H9 (cell line): ENCODE measurements around the gene RPS21. TPM values are rescaled to one million over a fixed set of nuclear protein-coding genes. Genes with fewer than 3 reads are reported as not detected.

Source experiments
- DNase-seq: peaks from one replicate; pipeline ENCODE4 v3.0.0-alpha.2; 2017
- H2AFZ ChIP-seq: one replicate; pipeline ENCODE4 v1.6.1; 2013; ENCODE audit warnings: mild to moderate bottlenecking, low read length, control low read depth, moderate library complexity
- H2AK5ac ChIP-seq: 2 replicates; pipeline ENCODE4 v1.6.1; 2013; ENCODE audit warnings: low read length, control low read depth, mixed read lengths; ENCODE audit not compliant: insufficient read length
- H2BK120ac ChIP-seq: one replicate; pipeline ENCODE4 v1.6.1; 2013; ENCODE audit warnings: low read depth, mild to moderate bottlenecking, low read length, control low read depth, inconsistent platforms; ENCODE audit not compliant: poor library complexity, severe bottlenecking
- H2BK12ac ChIP-seq: 2 replicates; pipeline ENCODE4 v1.6.1; 2013; ENCODE audit warnings: low read length, control low read depth, mixed read lengths, low read depth; ENCODE audit not compliant: insufficient read length
- H2BK15ac ChIP-seq: 2 replicates; pipeline ENCODE4 v1.6.1; 2013; ENCODE audit warnings: low read depth, low read length, control low read depth
- H2BK20ac ChIP-seq: one replicate; pipeline ENCODE4 v1.6.1; 2013; ENCODE audit warnings: low read depth, mild to moderate bottlenecking, low read length, control low read depth, inconsistent platforms; ENCODE audit not compliant: poor library complexity, severe bottlenecking
- H2BK5ac ChIP-seq: 2 replicates; pipeline ENCODE4 v1.6.1; 2013; ENCODE audit warnings: low read length, control low read depth, mixed read lengths; ENCODE audit not compliant: insufficient read length
- H3K14ac ChIP-seq: 2 replicates; pipeline ENCODE4 v1.6.1; 2013; ENCODE audit warnings: low read length, control low read depth; ENCODE audit not compliant: insufficient read depth
- H3K18ac ChIP-seq: 2 replicates; pipeline ENCODE4 v1.6.1; 2013; ENCODE audit warnings: low read depth, mild to moderate bottlenecking, mixed read lengths, low read length, control low read depth; ENCODE audit not compliant: insufficient read length
- H3K23ac ChIP-seq: 2 replicates; pipeline ENCODE4 v1.6.1; 2013; ENCODE audit warnings: low read length, control low read depth, mixed read lengths, low read depth; ENCODE audit not compliant: insufficient read length
- H3K23me2 ChIP-seq: 2 replicates; pipeline ENCODE4 v1.6.1; 2013; ENCODE audit warnings: low read depth, mild to moderate bottlenecking, mixed read lengths, low read length, control low read depth; ENCODE audit not compliant: insufficient read length, poor library complexity, severe bottlenecking
- H3K27ac ChIP-seq: 2 replicates; pipeline ENCODE4 v1.5.1; 2013; ENCODE audit warnings: low read length, control low read depth, mixed read lengths, low read depth; ENCODE audit not compliant: insufficient read length
- H3K27me3 ChIP-seq: 2 replicates; pipeline ENCODE4 v1.6.1; 2013; ENCODE audit warnings: low read length, control low read depth, inconsistent platforms; ENCODE audit not compliant: insufficient read depth
- H3K4ac ChIP-seq: 2 replicates; pipeline ENCODE4 v1.6.1; 2013; ENCODE audit warnings: low read depth, mild to moderate bottlenecking, control low read depth, inconsistent platforms, low read length, moderate library complexity
- H3K4me1 ChIP-seq: 2 replicates; pipeline ENCODE4 v1.6.1; 2013; ENCODE audit warnings: low read length, control low read depth, inconsistent platforms; ENCODE audit not compliant: insufficient read depth
- H3K4me2 ChIP-seq: 2 replicates; pipeline ENCODE4 v1.6.1; 2013; ENCODE audit warnings: low read length, control low read depth, mixed read lengths; ENCODE audit not compliant: insufficient read length, insufficient read depth
- H3K56ac ChIP-seq: 2 replicates; pipeline ENCODE4 v1.6.1; 2013; ENCODE audit warnings: low read depth, mild to moderate bottlenecking, mixed read lengths, low read length, control low read depth; ENCODE audit not compliant: insufficient read length
- H3K79me1 ChIP-seq: 2 replicates; pipeline ENCODE4 v1.6.1; 2013; ENCODE audit warnings: low read depth, mild to moderate bottlenecking, moderate library complexity, low read length, control low read depth, inconsistent platforms; ENCODE audit not compliant: insufficient read depth, poor library complexity, severe bottlenecking
- H3K79me2 ChIP-seq: 2 replicates; pipeline ENCODE4 v1.6.1; 2013; ENCODE audit warnings: low read length, control low read depth, inconsistent platforms; ENCODE audit not compliant: insufficient read depth
- H3K9ac ChIP-seq: 2 replicates; pipeline ENCODE4 v1.6.1; 2013; ENCODE audit warnings: low read length, control low read depth, mixed read lengths; ENCODE audit not compliant: insufficient read length; ENCODE audit errors: extremely low read depth
- H3K9me3 ChIP-seq: one replicate; pipeline ENCODE4 v1.6.1; 2013; ENCODE audit warnings: low read depth, low read length, inconsistent platforms; ENCODE audit not compliant: control insufficient read depth
- H3T11ph ChIP-seq: one replicate; pipeline ENCODE4 v1.6.1; 2013; ENCODE audit warnings: mild to moderate bottlenecking, low read length, control low read depth, inconsistent platforms
- H4K20me1 ChIP-seq: one replicate; pipeline ENCODE4 v1.6.1; 2013; ENCODE audit not compliant: control insufficient read depth, insufficient read length, insufficient read depth
- H4K5ac ChIP-seq: 2 replicates; pipeline ENCODE4 v1.6.1; 2013; ENCODE audit warnings: low read depth, mild to moderate bottlenecking, mixed read lengths, low read length, control low read depth; ENCODE audit not compliant: insufficient read length
- H4K8ac ChIP-seq: replicated peaks from 2 replicates; pipeline ENCODE4 v1.6.1; 2013; ENCODE audit warnings: low read length, control low read depth, mixed read lengths, low read depth; ENCODE audit not compliant: insufficient read length
- H4K91ac ChIP-seq: 2 replicates; pipeline ENCODE4 v1.6.1; 2013; ENCODE audit warnings: low read depth, mild to moderate bottlenecking, moderate library complexity, mixed read lengths, low read length, control low read depth; ENCODE audit not compliant: insufficient read length
- H3K27ac Mint-ChIP-seq, 3 experiments: 2 replicates in 2 of 3; 3 replicates in 1 of 3; pipeline ENCODE4 v1.8.0; 2020 to 2021; ENCODE audit warnings: mixed read lengths in 3 of 3, mild to moderate bottlenecking in 1 of 3, moderate library complexity in 1 of 3
- H3K27me3 Mint-ChIP-seq: 2 replicates; pipeline ENCODE4 v1.8.0; 2021; ENCODE audit warnings: low read depth, mild to moderate bottlenecking, moderate library complexity, mixed read lengths
- H3K36me3 Mint-ChIP-seq, 3 experiments: 2 replicates in 2 of 3; 3 replicates in 1 of 3; pipeline ENCODE4 v1.8.0; 2020 to 2021; ENCODE audit warnings: low read depth in 3 of 3, mixed read lengths in 3 of 3; ENCODE audit not compliant: insufficient read depth in 1 of 3
- H3K4me1 Mint-ChIP-seq, 2 experiments: 2 replicates each; pipeline ENCODE4 v1.8.0; 2020; ENCODE audit warnings: mixed read lengths in 2 of 2
- H3K4me3 Mint-ChIP-seq, 2 experiments: 2 replicates in 1 of 2; 3 replicates in 1 of 2; pipeline ENCODE4 v1.8.0; 2020 to 2021; ENCODE audit warnings: mild to moderate bottlenecking in 2 of 2, mixed read lengths in 2 of 2, moderate library complexity in 1 of 2
- H3K9me3 Mint-ChIP-seq, 2 experiments: 2 replicates in 1 of 2; 3 replicates in 1 of 2; pipeline ENCODE4 v1.8.0; 2020; ENCODE audit warnings: mild to moderate bottlenecking in 2 of 2, mixed read lengths in 2 of 2, moderate library complexity in 1 of 2
- CTCF ChIP-seq: fragments of 200-600 bp; sonication (generic); conservative IDR thresholded peaks from 3 replicates; pipeline ENCODE4 v1.8.0; 2021; ENCODE audit warnings: antibody characterized with exemption, mild to moderate bottlenecking
- WGBS: extraction: QIAGEN DNeasy Blood & Tissue Kit; methylation state at CpG from one replicate; pipeline ENCODE4 v1.1.7; 2013; ENCODE audit warnings: missing lambda C conversion rate, low lambda C conversion rate, mixed read lengths; ENCODE audit not compliant: insufficient read length; ENCODE audit errors: extremely low coverage; 5-methylcytosine and 5-hydroxymethylcytosine counted together
- total RNA-seq: library from RNA; stranded (reverse); gene quantifications from 2 replicates; pipeline ENCODE4 v1.2.1, GENCODE V29; 2021

The RPS21 gene
- total RNA-seq, 1 experiment from 2014 or later = 1,715 TPM

- no peaks in the 10 kb centered on the region for H3K23me2 ChIP-seq
- H3T11ph ChIP-seq = no peak overlapping the region
- no peak overlapping the region for H3K14ac ChIP-seq
- H4K8ac ChIP-seq = no peak overlapping the region
- H2BK12ac ChIP-seq = no peak overlapping the region
- Mint-ChIP-seq H3K4me3 (peak overlapping the region; percentile 68 to 81), H3K27ac (peak overlapping the region in 1 of 3 experiments; percentile 64; a peak in 1 of 7 replicates), H3K9me3 (no peaks in the 10 kb centered on the region), H3K36me3 (peaks cover 0 to 4% (median 0%) of the 10 kb centered on the region in 3 experiments; a peak in 1 of 7 replicates), H3K27me3 (peaks cover 16% of the 10 kb centered on the region), H3K4me1 (peaks cover 9 to 22% of the 10 kb centered on the region in 2 experiments)
- peak; percentile 65 for TF ChIP-seq CTCF
- H3K9ac ChIP-seq = no peak overlapping the region
- H4K20me1 ChIP-seq = no peaks in the 10 kb centered on the region
- H3K27me3 ChIP-seq = no peaks in the 10 kb centered on the region
- no peak overlapping the region for H4K5ac ChIP-seq
- no peak overlapping the region for H4K91ac ChIP-seq
- no peaks in the 10 kb centered on the region for H3K79me1 ChIP-seq
- no peaks in the 10 kb centered on the region for H3K9me3 ChIP-seq
- H2BK5ac ChIP-seq = no peak overlapping the region
- no peak overlapping the region for H2BK15ac ChIP-seq
- no CpG with 5 or more reads among the region's 23 CpGs for WGBS
- no peak overlapping the region for H2BK120ac ChIP-seq
- H3K18ac ChIP-seq = no peak overlapping the region
- no peak overlapping the region for H3K56ac ChIP-seq
- H2AK5ac ChIP-seq = no peak overlapping the region
- H3K4ac ChIP-seq = no peak overlapping the region
- H3K4me1 ChIP-seq = no peaks in the 10 kb centered on the region
- H2AFZ ChIP-seq = no peak overlapping the region
- H2BK20ac ChIP-seq = no peak overlapping the region
- DNase-seq = peak; percentile 72
- H3K4me2 ChIP-seq = no peak overlapping the region
- no peaks in the 10 kb centered on the region for H3K79me2 ChIP-seq
- no peak overlapping the region for H3K23ac ChIP-seq
- no peak overlapping the region for H3K27ac ChIP-seq
These were observed 18.4 kb downstream of the RPS21 start for GRCh38 chr20:62405108-62405980.
